BLaER1 treated with 17β-estradiol and CSF1 and Interleukin-3, amounts not matched to agents 10 nM and 100 nM (cell line): Measurements from ENCODE around the gene MRTFA.
"Not testable (repeated sequence)": the region's sequence is repeated elsewhere in the genome, so short reads cannot be mapped to it uniquely, and the experiment has no call there.

Source experiments
- H3K27ac ChIP-seq, 11 experiments: shearing (Covaris generic); formaldehyde crosslinking; 2 replicates each; pipeline ENCODE4 v1.8.1; 2022
- H3K27me3 ChIP-seq, 11 experiments: shearing (Covaris generic); formaldehyde crosslinking; 2 replicates each; pipeline ENCODE4 v1.8.1; 2022
- H3K36me3 ChIP-seq, 11 experiments: shearing (Covaris generic); formaldehyde crosslinking; 2 replicates each; pipeline ENCODE4 v1.8.1; 2022
- H3K4me1 ChIP-seq, 10 experiments: shearing (Covaris generic); formaldehyde crosslinking; 2 replicates each; pipeline ENCODE4 v1.8.1; 2022
- H3K4me2 ChIP-seq, 11 experiments: shearing (Covaris generic); formaldehyde crosslinking; 2 replicates each; pipeline ENCODE4 v1.8.1; 2022
- H3K4me3 ChIP-seq, 10 experiments: shearing (Covaris generic); formaldehyde crosslinking; 2 replicates each; pipeline ENCODE4 v1.8.1; 2022
- H3K9ac ChIP-seq, 11 experiments: shearing (Covaris generic); formaldehyde crosslinking; 2 replicates each; pipeline ENCODE4 v1.8.1; 2022
- H3K9me3 ChIP-seq, 11 experiments: shearing (Covaris generic); formaldehyde crosslinking; replicated peaks in 1 of 11; 2 replicates each; pipeline ENCODE4 v1.8.1; 2022
- H4K20me1 ChIP-seq, 11 experiments: shearing (Covaris generic); formaldehyde crosslinking; 2 replicates each; pipeline ENCODE4 v1.8.1; 2022
- Cebpa-rat ChIP-seq, 11 experiments: shearing (Covaris generic); IDR thresholded peaks; 2 replicates each; pipeline ENCODE4 v1.8.1; 2022

Gene MRTFA

GRCh38 chr22:40666151-40666848 is 29.8 kb upstream of the MRTFA start:
- Histone ChIP-seq H4K20me1 (no peaks in the 10 kb centered on the region), H3K27me3 (no peaks in the 10 kb centered on the region), H3K4me3 (no peak overlapping the region), H3K4me1 (peaks cover 2 to 23% (median 4%) of the 10 kb centered on the region in 10 experiments; a peak in 14 of 20 replicates), H3K27ac (no peak overlapping the region), H3K4me2 (no peak overlapping the region), H3K9ac (no peak overlapping the region), H3K36me3 (no peaks in the 10 kb centered on the region), H3K9me3 (0 out of 22 replicates have a peak, but pooled peaks cover 0 to 9% (median 0%) of the 10 kb centered on the region in 11 experiments)
- TF ChIP-seq Cebpa-rat (IDR thresholded peaks at IDR 0.05), result no peak

- Histone ChIP-seq H3K9ac (no peak overlapping the region), H3K27ac (no peak overlapping the region), H3K36me3 (no peaks in the 10 kb centered on the region), H4K20me1 (no peaks in the 10 kb centered on the region), H3K27me3 (no peaks in the 10 kb centered on the region), H3K4me1 (peaks cover 10 to 33% (median 13%) of the 10 kb centered on the region in 10 experiments; a peak in 16 of 20 replicates), H3K9me3 (0 out of 22 replicates have a peak, but pooled peaks cover 0 to 9% (median 0%) of the 10 kb centered on the region in 11 experiments), H3K4me3 (no peak overlapping the region), H3K4me2 (peak overlapping the region in 2 of 11 experiments; percentile 22 to 30; a peak in 2 of 22 replicates)
- TF ChIP-seq Cebpa-rat (IDR thresholded peaks at IDR 0.05), result no peak
Measured at GRCh38 chr22:40665312-40665711, 28.8 kb upstream of the MRTFA start.

DNA sequence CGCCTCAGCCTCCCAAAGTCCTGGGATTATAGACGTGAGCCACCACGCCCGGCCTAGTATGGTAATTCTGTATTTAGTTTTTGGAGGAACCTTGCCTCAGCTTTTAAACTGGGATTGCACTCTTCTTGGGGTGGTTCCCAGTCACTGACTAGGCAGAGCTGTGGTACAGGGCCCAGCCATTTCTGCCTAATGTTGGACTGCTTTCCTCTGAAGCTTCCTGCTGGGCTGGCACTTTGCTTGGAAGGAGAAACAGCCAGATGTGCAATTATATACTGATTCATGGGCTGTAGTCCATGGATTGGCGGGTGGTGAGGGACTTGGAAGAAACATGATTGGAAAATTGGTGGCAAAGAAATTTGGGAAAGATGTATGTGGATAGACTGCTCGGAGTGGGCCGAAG is 25.2 kb upstream of the MRTFA start:
- Histone ChIP-seq H3K36me3 (no peaks in the 10 kb centered on the region), H3K4me1 (peaks cover 10 to 17% (median 13%) of the 10 kb centered on the region in 10 experiments; a peak in 16 of 20 replicates), H3K4me3 (no peak overlapping the region), H4K20me1 (no peaks in the 10 kb centered on the region), H3K27me3 (no peaks in the 10 kb centered on the region), H3K27ac (no peak overlapping the region), H3K9ac (no peak overlapping the region), H3K4me2 (peak overlapping the region in 5 of 11 experiments; percentile 0 to 42 (median 15); a peak in 3 of 22 replicates), H3K9me3 (no peaks in the 10 kb centered on the region)
- TF ChIP-seq Cebpa-rat (IDR thresholded peaks at IDR 0.05), result no peak

DNA sequence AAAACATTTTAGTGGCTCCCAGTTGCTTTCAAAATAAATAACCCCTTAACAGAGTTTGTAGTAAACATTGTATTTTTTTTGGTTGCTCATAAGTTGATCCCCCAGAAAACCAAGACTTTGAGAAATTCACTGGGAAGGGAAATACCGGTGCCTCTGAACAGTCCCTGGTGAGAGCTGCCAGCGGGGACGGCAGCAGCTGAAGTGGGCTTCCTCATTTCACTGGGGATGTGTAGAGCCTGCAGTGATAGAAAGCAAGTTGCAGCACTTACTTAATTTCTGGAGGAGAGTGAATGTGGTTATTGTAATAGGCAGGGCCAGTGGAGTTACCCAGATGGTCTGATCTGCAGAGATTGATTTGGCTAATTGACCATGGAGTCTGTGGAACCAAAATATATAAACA is 24.2 kb upstream of the MRTFA start:
- no peaks in the 10 kb centered on the region for H3K9me3 ChIP-seq
- no peaks in the 10 kb centered on the region for H3K27me3 ChIP-seq
- peak overlapping the region in 1 of 11 experiments; percentile 30; a peak in 1 of 22 replicates for H3K27ac ChIP-seq
- H3K4me1 ChIP-seq, result peaks cover 10 to 17% (median 13%) of the 10 kb centered on the region in 10 experiments; a peak in 16 of 20 replicates
- TF ChIP-seq Cebpa-rat (IDR thresholded peaks at IDR 0.05), result no peak
- no peak overlapping the region for H3K4me3 ChIP-seq
- H4K20me1 ChIP-seq, result no peaks in the 10 kb centered on the region
- H3K4me2 ChIP-seq, result peak overlapping the region in 9 of 11 experiments; percentile 0 to 46 (median 23); a peak in 10 of 22 replicates
- no peak overlapping the region for H3K9ac ChIP-seq
- no peaks in the 10 kb centered on the region for H3K36me3 ChIP-seq

- peaks cover 20 to 25% (median 22%) of the 10 kb centered on the region in 10 experiments for H3K4me1 ChIP-seq
- H3K9me3 ChIP-seq, result no peaks in the 10 kb centered on the region
- no peak overlapping the region for H3K4me3 ChIP-seq
- no peak overlapping the region for H3K4me2 ChIP-seq
- no peaks in the 10 kb centered on the region for H3K36me3 ChIP-seq
- H3K27ac ChIP-seq, result no peak overlapping the region
- no peaks in the 10 kb centered on the region for H3K27me3 ChIP-seq
- H4K20me1 ChIP-seq, result no peaks in the 10 kb centered on the region
- no peak overlapping the region for H3K9ac ChIP-seq
- TF ChIP-seq Cebpa-rat (IDR thresholded peaks at IDR 0.05), result no peak
Measured at GRCh38 chr22:40659166-40659565, 22.6 kb upstream of the MRTFA start.

DNA sequence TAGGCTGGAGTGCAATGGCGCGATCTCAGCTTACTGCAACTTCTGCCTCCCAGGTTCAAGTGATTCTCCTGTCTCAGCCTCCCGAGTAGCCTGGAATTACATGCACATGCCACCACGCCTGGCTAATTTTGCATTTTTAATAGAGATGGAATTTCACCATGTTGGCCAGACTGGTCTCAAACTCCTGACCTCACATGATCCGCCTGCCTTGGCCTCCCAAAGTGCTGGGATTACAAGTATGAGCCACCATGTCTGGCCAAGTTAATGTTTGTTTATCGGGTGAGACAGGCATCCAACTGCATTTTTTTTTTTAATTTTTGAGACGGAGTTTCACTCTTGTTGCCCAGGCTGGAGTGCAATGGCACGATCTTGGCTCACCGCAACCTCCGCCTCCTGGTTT is 20.1 kb upstream of the MRTFA start:
- not testable (repeated sequence) for H3K27ac ChIP-seq, H4K20me1 ChIP-seq, H3K4me3 ChIP-seq, H3K4me2 ChIP-seq, H3K27me3 ChIP-seq, H3K9me3 ChIP-seq, H3K9ac ChIP-seq, H3K36me3 ChIP-seq
- H3K4me1 ChIP-seq, result peaks cover 29 to 43% (median 38%) of the 10 kb centered on the region in 10 experiments

DNA sequence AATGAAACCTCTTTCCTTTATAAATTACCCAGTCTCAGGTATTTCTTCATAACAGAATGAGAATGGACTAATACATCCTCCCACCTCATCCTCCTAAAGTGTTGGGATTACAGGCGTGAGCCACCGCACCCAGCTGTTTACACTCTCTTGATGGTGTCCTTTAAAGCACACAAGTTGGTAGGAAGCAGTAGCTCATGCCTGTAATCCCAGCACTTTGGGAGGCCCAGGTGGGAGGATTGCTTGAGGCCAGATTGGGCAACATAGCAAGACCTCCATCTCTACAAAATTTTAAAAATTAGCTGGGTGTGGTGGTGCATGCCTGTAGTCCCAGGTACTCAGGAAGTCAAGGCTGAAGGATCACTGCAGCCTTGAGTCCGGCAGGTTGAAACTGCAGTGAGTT is 19.4 kb upstream of the MRTFA start:
- H3K4me1 ChIP-seq, result peaks cover 23 to 42% (median 36%) of the 10 kb centered on the region in 10 experiments
- not testable (repeated sequence) for H4K20me1 ChIP-seq, H3K27ac ChIP-seq, H3K36me3 ChIP-seq, H3K9me3 ChIP-seq, H3K27me3 ChIP-seq, H3K4me2 ChIP-seq, H3K9ac ChIP-seq, H3K4me3 ChIP-seq

GRCh38 chr22:40654522-40655167 is 18.1 kb upstream of the MRTFA start:
- H3K9ac ChIP-seq, result peak overlapping the region in 7 of 11 experiments; percentile 5 to 38 (median 19); a peak in 8 of 22 replicates
- H3K4me2 ChIP-seq, result peak overlapping the region; percentile 52 to 74 (median 64)

DNA sequence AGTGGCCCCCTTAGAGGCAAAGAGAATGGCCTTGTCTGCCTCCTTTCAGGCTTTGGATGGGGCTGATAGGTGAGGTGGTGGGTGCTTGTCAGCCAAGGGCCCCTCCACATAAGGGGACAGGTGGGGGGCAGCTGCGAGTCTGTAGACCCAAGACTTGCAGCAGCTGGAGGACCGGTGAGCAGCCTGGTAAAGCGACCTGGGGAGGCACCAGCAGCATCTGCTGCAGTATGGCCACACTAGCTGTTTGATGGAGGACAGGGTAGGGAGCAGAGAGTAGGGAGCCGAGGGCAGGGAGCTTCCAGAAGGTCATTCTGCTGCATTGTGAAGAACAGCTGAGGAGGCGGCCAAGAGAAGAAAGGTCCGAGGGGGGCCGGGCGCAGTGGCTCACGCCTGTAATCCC is 16.8 kb upstream of the MRTFA start:
- H3K4me2 ChIP-seq, result peak overlapping the region in 4 of 11 experiments; percentile 62 to 74 (median 68); a peak in 2 of 22 replicates
- no peak overlapping the region for H3K27ac ChIP-seq
- H4K20me1 ChIP-seq, result no peaks in the 10 kb centered on the region

More at GRCh38 chr22:40654522-40655167, 18.1 kb upstream of the MRTFA start:
- Histone ChIP-seq H3K27me3 (no peaks in the 10 kb centered on the region), H3K27ac (peak overlapping the region in 6 of 11 experiments; percentile 6 to 23 (median 18); a peak in 8 of 22 replicates), H3K4me3 (peak overlapping the region in 1 of 10 experiments; percentile 4; a peak in 1 of 20 replicates), H3K36me3 (no peaks in the 10 kb centered on the region), H3K9me3 (no peaks in the 10 kb centered on the region), H3K4me1 (peaks cover 17 to 38% (median 31%) of the 10 kb centered on the region in 10 experiments), H4K20me1 (no peaks in the 10 kb centered on the region)
- no peak for TF ChIP-seq Cebpa-rat (IDR thresholded peaks at IDR 0.05)

More for the DNA sequence above, 16.8 kb upstream of the MRTFA start:
- H3K27me3 ChIP-seq, result no peaks in the 10 kb centered on the region
- H3K4me1 ChIP-seq, result peaks cover 17 to 38% (median 31%) of the 10 kb centered on the region in 10 experiments
- TF ChIP-seq Cebpa-rat (IDR thresholded peaks at IDR 0.05), result no peak
- H3K36me3 ChIP-seq, result no peaks in the 10 kb centered on the region
- no peaks in the 10 kb centered on the region for H3K9me3 ChIP-seq
- no peak overlapping the region for H3K4me3 ChIP-seq
- H3K9ac ChIP-seq, result no peak overlapping the region
